Subcutaneous abdominal adipose tissue (tissue), 5 donors: ENCODE measurements around the gene HUNK.

Experiments used
- H3K27ac ChIP-seq: one replicate; pipeline ENCODE4 v1.7.0; 2013; ENCODE audit warnings: low read depth, mild to moderate bottlenecking, inconsistent platforms, low read length, moderate library complexity
- H3K27me3 ChIP-seq, 5 donors: one replicate each; pipeline ENCODE4 v1.7.0; 2013; ENCODE audit warnings: low read length in 5 of 5, inconsistent platforms in 1 of 5; ENCODE audit not compliant: control insufficient read depth in 5 of 5, insufficient read depth in 4 of 5
- H3K36me3 ChIP-seq, 5 donors: one replicate each; pipeline ENCODE4 v1.7.0; 2013; ENCODE audit warnings: low read length in 5 of 5; ENCODE audit not compliant: control insufficient read depth in 5 of 5, insufficient read depth in 5 of 5
- H3K4me1 ChIP-seq, 5 donors: one replicate each; pipeline ENCODE4 v1.7.0; 2013; ENCODE audit warnings: low read length in 5 of 5, mild to moderate bottlenecking in 3 of 5, moderate library complexity in 1 of 5; ENCODE audit not compliant: control insufficient read depth in 5 of 5, insufficient read depth in 5 of 5
- H3K4me3 ChIP-seq, 5 donors: one replicate each; pipeline ENCODE4 v1.7.0; 2013; ENCODE audit warnings: low read length in 5 of 5, low read depth in 1 of 5
- H3K9ac ChIP-seq, 5 donors: one replicate each; pipeline ENCODE4 v1.7.0; 2013; ENCODE audit warnings: low read length in 5 of 5, mild to moderate bottlenecking in 4 of 5, moderate library complexity in 3 of 5
- H3K9me3 ChIP-seq, 5 donors: one replicate each; pipeline ENCODE4 v1.7.0; 2013; ENCODE audit warnings: low read length in 5 of 5; ENCODE audit not compliant: control insufficient read depth in 5 of 5
- donor health status: healthy.
- donor health status: healthy.
- donor health status: healthy.
- donor health status: healthy.
- donor health status: healthy.

The HUNK gene

DNA sequence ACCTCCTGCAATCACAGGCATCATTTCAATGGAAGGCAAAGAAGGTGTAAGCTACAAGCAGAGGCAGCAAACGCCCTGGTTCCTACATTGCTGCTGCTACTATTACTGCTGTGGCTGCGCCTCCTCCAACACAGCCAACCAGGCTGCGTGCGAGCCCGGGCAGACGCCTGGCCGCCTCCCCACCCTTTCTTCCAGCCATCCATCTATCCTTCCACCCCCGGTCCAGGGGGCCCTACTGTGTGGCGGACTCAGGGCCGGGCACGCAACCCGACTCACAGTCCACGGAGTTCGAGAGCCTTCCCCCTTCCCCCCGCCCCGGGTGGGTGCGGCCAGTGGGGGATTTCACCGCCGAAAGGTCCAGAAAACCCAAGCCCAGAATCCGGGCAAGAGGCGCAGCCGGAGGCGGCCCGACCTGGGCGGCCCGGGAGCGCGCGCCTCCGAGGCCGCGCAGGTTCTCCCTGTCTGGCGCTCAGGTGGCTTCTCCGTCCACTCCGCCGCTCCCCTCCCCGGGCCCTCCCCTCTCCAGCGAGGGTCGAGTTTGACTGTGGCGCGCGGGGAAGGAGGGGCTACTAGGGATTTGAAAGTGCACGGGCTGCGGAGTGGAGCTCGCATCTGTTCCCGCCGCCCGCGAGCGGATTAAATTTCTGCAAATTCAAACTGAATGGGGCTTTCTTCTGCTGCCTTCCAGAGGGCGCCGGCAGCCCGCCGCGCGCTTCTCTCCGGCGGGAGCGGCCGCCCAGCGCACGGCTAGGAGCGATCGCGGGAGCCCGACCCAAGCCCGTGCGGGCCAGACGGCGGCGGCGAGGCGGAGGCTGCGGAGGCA is at the start of gene HUNK:
Gene HUNK, plus strand, starts transcription at position 569 of the 823 bp plus-strand sequence. CDS start 655 bp downstream, outside the sequence.
- Histone ChIP-seq H3K27ac (no peak within 1 kb of the TSS), H3K27me3 (peaks cover 10 to 52% (median 20%) of the 10 kb centered on the region in 5 donors), H3K9me3 (no peaks in the 10 kb centered on the region), H3K36me3 (no peaks in the 10 kb centered on the region), H3K4me1 (peaks cover 1 to 35% (median 23%) of the 10 kb centered on the region in 5 donors), H3K4me3 (peak within 1 kb of the TSS in 4 of 5 donors; percentile 55 to 71 (median 63)), H3K9ac (peak within 1 kb of the TSS in 1 of 5 donors; percentile 30)

DNA sequence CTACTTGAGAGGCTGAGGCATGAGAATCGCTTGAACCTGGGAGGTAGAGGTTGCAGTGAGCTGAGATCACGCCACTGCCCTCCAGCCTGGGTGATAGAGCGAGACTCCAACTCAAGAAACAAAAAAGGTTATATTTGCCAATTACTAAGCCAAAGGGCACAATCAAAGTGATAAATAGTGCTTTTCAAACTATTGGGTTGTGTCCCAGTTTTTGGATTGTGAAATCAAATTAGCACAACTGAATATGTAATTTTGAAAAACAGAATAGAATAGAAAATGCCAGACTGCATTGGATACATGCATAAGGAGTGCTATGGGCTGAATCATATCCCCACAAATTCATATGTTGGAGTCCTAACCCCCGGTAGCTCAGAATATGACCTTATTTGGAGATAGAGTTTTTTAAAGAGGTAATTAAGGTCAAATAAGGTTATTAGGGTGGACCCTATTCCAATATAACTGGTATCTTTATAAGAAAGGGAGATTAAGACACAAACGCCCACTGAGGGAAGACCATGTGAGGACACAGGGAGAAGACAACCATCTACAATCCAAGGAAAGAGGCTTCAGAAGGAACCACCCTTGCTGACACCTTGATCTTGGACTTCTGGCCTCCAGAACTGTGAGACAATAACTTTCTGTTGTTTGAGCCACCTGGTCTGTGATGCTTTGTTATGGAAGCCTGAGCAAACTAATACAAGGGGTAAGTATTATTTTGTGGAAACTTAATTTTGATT is 42.9 kb upstream of the HUNK start:
- Histone ChIP-seq H3K27me3 (no peaks in the 10 kb centered on the region), H3K4me3 (no peak overlapping the region), H3K36me3 (no peaks in the 10 kb centered on the region), H3K9ac (peak overlapping the region in 1 of 5 donors; percentile 17), H3K4me1 (peaks cover 2 to 18% (median 15%) of the 10 kb centered on the region in 5 donors), H3K9me3 (no peaks in the 10 kb centered on the region), H3K27ac (peak overlapping the region; percentile 69)

DNA sequence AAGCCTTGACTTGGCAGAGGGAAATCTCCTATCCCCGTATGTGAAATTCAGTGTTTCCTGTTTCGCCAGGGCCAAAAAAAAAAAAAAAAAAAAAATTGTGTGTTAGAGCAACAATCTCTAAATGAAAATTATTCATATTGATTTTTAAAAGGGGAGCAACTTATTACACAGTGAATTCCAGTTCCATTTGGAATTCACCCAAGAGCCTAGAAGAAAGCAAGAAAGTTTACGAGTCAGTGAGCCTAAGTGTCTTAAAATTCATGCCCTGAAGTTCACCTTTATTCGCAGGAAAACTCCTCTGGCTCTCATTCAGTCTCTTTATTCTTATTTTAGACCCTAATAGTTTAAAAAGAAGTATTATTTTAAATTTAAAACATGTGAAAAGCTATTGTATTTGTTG is 42.1 kb upstream of the HUNK start:
- no peaks in the 10 kb centered on the region for H3K27me3 ChIP-seq
- peaks cover 2 to 18% (median 15%) of the 10 kb centered on the region in 5 donors for H3K4me1 ChIP-seq
- peak overlapping the region in 1 of 5 donors; percentile 17 for H3K9ac ChIP-seq
- H3K36me3 ChIP-seq: no peaks in the 10 kb centered on the region
- H3K4me3 ChIP-seq: no peak overlapping the region
- no peaks in the 10 kb centered on the region for H3K9me3 ChIP-seq
- peak overlapping the region; percentile 69 for H3K27ac ChIP-seq

DNA sequence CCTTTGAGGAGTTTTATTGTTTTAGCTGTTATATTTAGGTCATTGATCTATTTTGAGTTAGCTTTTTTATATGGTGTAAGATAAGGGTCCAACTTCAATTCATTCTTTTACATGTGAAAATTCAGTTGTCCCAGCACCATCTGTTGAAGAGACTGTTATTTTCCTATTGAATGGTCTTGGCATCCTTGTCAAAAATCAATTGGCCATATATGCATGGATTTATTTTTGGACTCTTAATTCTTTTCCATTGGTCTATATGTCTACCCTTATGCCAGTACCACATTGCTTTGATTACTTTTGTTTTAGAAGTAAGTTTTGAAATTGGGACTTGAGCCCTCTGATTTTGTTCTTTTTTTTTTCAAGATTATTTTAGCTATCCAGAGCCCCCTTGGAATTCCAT is 35.8 kb upstream of the HUNK start:
- Histone ChIP-seq H3K27ac (no peak overlapping the region), H3K9ac (no peak overlapping the region), H3K27me3 (no peaks in the 10 kb centered on the region), H3K36me3 (no peaks in the 10 kb centered on the region), H3K9me3 (no peaks in the 10 kb centered on the region), H3K4me1 (peaks cover 0 to 5% (median 0%) of the 10 kb centered on the region in 5 donors), H3K4me3 (no peak overlapping the region)

DNA sequence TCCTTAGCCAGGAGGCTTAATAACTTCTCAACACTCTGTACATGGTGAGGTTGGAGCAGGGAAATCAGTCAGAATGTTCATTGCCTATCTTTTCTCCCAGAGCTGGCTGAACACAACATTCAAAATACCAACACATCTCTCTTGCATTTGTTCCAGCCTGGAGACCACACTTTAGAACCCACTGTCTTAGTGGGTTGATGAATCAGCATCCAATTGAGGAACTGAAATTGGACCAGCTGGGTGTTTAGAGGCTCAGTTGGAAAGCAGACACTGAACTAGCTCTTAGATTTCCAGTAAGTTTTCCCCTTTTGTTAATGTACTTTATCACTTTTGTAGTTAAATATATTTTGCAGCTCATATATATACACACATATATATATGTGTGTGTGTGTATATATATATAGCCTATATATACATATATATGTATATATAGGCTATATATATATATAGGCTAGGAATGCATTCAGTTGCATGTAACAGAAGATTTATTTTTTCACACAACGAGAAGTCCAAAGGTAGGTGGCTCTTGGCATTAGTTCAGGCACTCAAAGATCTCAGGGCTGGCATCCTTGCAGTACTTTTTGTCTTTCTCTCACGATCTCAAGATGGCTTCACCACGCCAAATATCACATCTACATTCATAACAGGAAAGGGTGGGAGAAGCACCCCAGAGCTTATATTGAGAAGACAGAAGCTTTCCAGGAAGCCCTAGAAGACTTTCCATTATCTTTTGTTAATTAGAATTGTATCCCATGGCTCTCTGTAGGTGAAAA is 35.0 kb upstream of the HUNK start:
- Histone ChIP-seq H3K27me3 (no peaks in the 10 kb centered on the region), H3K9me3 (no peaks in the 10 kb centered on the region), H3K4me1 (peaks cover 0 to 5% (median 0%) of the 10 kb centered on the region in 5 donors), H3K4me3 (no peak overlapping the region), H3K36me3 (no peaks in the 10 kb centered on the region), H3K27ac (no peak overlapping the region), H3K9ac (no peak overlapping the region)

DNA sequence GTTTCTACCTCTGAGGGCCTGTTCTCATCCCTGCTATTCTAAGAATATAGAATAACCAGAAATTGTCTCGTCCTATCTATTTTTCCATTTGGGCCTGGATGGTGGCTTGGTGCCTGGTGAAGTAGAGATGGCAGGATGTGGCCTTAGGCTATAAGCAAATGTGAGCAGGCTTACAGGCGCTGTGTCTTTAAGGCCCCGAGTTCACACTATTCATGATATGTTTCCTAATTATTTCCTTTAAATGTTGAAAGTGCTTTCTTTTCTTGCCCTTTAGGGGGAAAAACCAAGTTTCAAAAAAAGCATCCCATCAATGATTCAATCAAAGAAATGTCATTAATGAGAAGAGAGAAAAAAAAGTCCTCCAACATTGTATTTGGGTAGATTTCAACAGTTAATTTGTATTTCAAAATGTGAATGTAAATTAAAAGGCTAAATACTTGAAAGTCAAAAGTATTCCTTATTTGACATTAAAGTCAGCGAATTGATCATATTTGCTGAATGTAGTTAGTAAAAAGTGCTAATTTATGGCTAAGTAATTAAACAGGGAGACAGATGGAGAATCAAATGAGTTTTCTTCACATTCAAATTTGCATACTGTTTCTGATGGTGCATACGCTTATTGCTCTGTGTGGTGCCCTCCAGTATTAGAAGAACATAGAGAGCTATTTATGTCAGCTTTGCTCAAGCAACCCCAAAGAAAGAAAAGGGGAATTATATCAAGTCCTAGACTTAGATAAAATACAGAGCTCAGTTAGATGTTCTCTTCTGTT is 34.0 kb upstream of the HUNK start:
- H3K4me3 ChIP-seq: no peak overlapping the region
- no peak overlapping the region for H3K9ac ChIP-seq
- H3K27me3 ChIP-seq: no peaks in the 10 kb centered on the region
- peaks cover 0 to 5% (median 0%) of the 10 kb centered on the region in 5 donors for H3K4me1 ChIP-seq
- H3K36me3 ChIP-seq: no peaks in the 10 kb centered on the region
- H3K27ac ChIP-seq: no peak overlapping the region
- H3K9me3 ChIP-seq: no peaks in the 10 kb centered on the region

DNA sequence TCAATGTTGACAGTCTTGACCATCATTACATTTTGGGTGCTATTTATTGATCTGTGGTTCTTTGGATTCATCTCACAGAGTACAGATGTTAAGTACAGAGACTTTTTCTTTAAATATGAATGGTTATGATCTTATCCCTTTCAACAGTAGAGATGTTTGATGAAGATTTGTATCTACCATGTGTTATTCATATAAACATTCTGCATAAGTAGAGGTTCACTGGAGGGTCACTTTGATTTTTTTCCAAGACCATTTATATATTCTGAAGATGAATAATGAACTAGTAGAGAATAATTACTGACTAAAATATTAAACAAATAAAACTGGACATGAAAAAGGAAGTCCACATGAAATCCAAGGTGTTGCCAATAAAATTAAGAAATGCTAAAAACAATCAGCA is 28.6 kb upstream of the HUNK start:
- no peak overlapping the region for H3K9ac ChIP-seq
- no peaks in the 10 kb centered on the region for H3K36me3 ChIP-seq
- no peak overlapping the region for H3K4me3 ChIP-seq
- H3K4me1 ChIP-seq: peaks cover 0 to 25% (median 16%) of the 10 kb centered on the region in 5 donors
- H3K27me3 ChIP-seq: no peaks in the 10 kb centered on the region
- H3K27ac ChIP-seq: no peak overlapping the region
- no peaks in the 10 kb centered on the region for H3K9me3 ChIP-seq

DNA sequence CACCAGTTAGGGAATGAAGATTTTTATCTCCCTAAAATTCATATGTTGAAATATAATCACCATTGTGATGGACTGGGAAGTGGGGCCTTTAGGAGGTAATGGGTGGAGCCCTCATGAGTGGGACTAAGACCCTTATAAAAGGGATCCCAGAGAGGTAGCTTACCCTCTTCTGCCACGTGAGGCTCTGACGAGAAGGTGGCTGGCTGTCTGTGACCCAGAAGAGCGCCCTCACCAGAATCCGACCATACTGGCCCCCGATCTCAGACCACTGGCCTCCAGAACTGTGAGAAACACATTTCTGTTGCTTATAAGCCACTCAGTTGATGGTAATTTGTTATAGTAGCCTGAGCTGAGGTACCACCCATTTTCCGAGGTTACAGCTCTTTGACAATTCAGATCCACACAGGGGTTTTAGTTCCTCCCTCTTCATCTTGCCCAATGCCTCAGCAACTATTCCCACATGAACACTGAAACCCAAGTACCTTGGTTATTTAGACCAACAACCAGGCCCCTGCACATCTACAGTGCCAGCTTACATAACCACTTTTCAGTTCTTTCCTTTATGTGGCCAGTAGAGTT is 27.6 kb upstream of the HUNK start:
- Histone ChIP-seq H3K9ac (no peak overlapping the region), H3K36me3 (no peaks in the 10 kb centered on the region), H3K4me1 (peaks cover 0 to 25% (median 16%) of the 10 kb centered on the region in 5 donors), H3K4me3 (no peak overlapping the region), H3K27ac (no peak overlapping the region), H3K9me3 (no peaks in the 10 kb centered on the region), H3K27me3 (no peaks in the 10 kb centered on the region)

DNA sequence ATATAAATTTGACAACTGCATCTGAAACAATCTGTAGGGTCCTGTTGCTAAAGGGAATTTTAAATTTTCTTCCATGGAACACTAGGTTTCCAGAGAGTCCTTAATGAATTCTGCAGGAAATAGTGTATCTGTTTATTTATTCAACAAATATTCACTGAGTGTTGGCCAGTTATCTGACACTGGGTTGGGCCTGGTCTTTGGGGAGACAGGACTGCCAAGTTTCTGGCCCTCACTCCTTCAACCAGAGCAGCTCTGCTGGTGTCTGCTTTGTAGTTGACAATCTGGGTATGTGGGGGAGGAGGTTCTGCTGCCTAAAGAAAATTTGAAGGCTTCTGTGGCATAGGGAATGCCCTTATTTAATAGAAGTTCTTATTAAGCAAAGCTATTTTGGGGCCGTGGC is 26.1 kb upstream of the HUNK start:
- Histone ChIP-seq H3K9me3 (no peaks in the 10 kb centered on the region), H3K4me3 (no peak overlapping the region), H3K4me1 (peaks cover 0 to 25% (median 16%) of the 10 kb centered on the region in 5 donors), H3K36me3 (no peaks in the 10 kb centered on the region), H3K27me3 (no peaks in the 10 kb centered on the region), H3K27ac (no peak overlapping the region), H3K9ac (no peak overlapping the region)
